ENCODE data around the gene SETBP1.

GRCh38 chr18:44713435-44713834 lies 32.7 kb downstream of the SETBP1 start:
- no peak for TF ChIP-seq EZH2 (IDR thresholded peaks at IDR 0.05; ENCODE audit: borderline replicate concordance, low read depth, low read length, poor library complexity, severe bottlenecking)
- no peak for TF ChIP-seq CTCF (conservative IDR thresholded peaks at IDR 0.05; ENCODE audit: low read depth, low read length)
